ENCODE data around the gene TMEM223. TPM values are rescaled to one million over a fixed set of nuclear protein-coding genes. Genes with fewer than 3 reads are reported as not detected.
"Not testable (repeated sequence)": the region's sequence is repeated elsewhere in the genome, so short reads cannot be mapped to it uniquely, and the experiment has no call there.

The TMEM223 gene
- total RNA-seq, 2 experiments from 2014 or later: 6.2 to 8.7 TPM

- intact Hi-C loops (cut with DNase I, micrococcal nuclease): loop anchor here (1.0 to 2.0 kb wide), 5 partner anchors 8 to 49 kb away; partner anchors contain the start of genes NXF1 (in 1 of the 2), SLC3A2 (in 1 of the 2), TMEM179B (in 1 of the 2) and WDR74 (in 1 of the 2)
- Histone ChIP-seq H3K27ac (ENCODE audit: low read depth in 1 of 2, low read length in 2 of 2) (peak within 1 kb of the TSS; percentile 95 to 97), H3K36me3 (ENCODE audit: insufficient read depth, low read length) (peaks cover 52% of the 10 kb centered on the region), H3K4me3 (ENCODE audit: low read length) (peak within 1 kb of the TSS; percentile 86), H3K4me1 (ENCODE audit: insufficient read depth, low read length) (peaks cover 44% of the 10 kb centered on the region), H3K9me3 (ENCODE audit: control insufficient read depth in 1 of 2, insufficient read depth in 1 of 2, low read length in 2 of 2) (no peaks in the 10 kb centered on the region), H3K27me3 (ENCODE audit: control insufficient read depth in 1 of 2, insufficient read depth in 2 of 2, low read length in 2 of 2) (no peaks in the 10 kb centered on the region)
- ChIA-PET CTCF (interaction anchor here (0.5 to 4.6 kb wide), 6 partner anchors 10 to 194 kb away, joined by 3 to 41 read pairs (median 4); partner anchors contain the start of genes SLC3A2 and TMEM179B), POLR2A (interaction anchor here (0.6 to 3.5 kb wide), 25 partner anchors 9 to 1394 kb away, joined by 3 to 143 read pairs (median 6); partner anchors contain the start of genes C11orf98, CSKMT, HNRNPUL2 and INTS5)
- ATAC-seq (ENCODE audit: poor library complexity) (peak; percentile 95), DNase-seq (peak; percentile 99 to 100 (median 99))
- Mint-ChIP-seq H3K4me3 (peak within 1 kb of the TSS; percentile 92), H3K27me3 (no peaks in the 10 kb centered on the region), H3K27ac (peak within 1 kb of the TSS; percentile 95), H3K36me3 (ENCODE audit: low read depth) (peaks cover 71% of the 10 kb centered on the region), H3K9me3 (no peaks in the 10 kb centered on the region), H3K4me1 (ENCODE audit: low read depth) (peaks cover 40% of the 10 kb centered on the region)
- no peak for TF ChIP-seq CTCF (IDR thresholded peaks at IDR 0.05)
These were observed 39.9 kb upstream of the TMEM223 start, which contains the start of gene STX5 for GRCh38 chr11:62831520-62832335. Gene STX5, minus strand, starts transcription at chr11:62832051. Its CDS starts 808 bp downstream, at chr11:62831243.

GRCh38 chr11:62830904-62831519 lies 39.2 kb upstream of the TMEM223 start:
- intact Hi-C loops (cut with DNase I, micrococcal nuclease): loop anchor here (1.0 to 2.0 kb wide), 3 partner anchors 8 to 44 kb away; partner anchors contain the start of genes TMEM179B (in 1 of the 2) and WDR74 (in 1 of the 2)
- H3K27ac ChIP-seq (ENCODE audit: low read depth in 1 of 2, low read length in 2 of 2): peak overlapping the region; percentile 95 to 97
- H3K36me3 ChIP-seq (ENCODE audit: insufficient read depth, low read length): peaks cover 48% of the 10 kb centered on the region
- peak overlapping the region; percentile 86 for H3K4me3 ChIP-seq (ENCODE audit: low read length)
- peaks cover 44% of the 10 kb centered on the region for H3K4me1 ChIP-seq (ENCODE audit: insufficient read depth, low read length)
- ChIA-PET POLR2A (interaction anchor here (0.7 to 4.4 kb wide), 23 partner anchors 9 to 863 kb away, joined by 3 to 143 read pairs (median 7); partner anchors contain the start of genes HNRNPUL2, INTS5, NXF1 and POLR2G), CTCF (interaction anchor here (1.1 to 4.6 kb wide), 5 partner anchors 10 to 50 kb away, joined by 4 to 41 read pairs (median 14); partner anchors contain the start of genes SLC3A2 and TMEM179B)
- Mint-ChIP-seq H3K9me3 (no peaks in the 10 kb centered on the region), H3K36me3 (ENCODE audit: low read depth) (peaks cover 68% of the 10 kb centered on the region), H3K4me3 (peak overlapping the region; percentile 92), H3K27me3 (no peaks in the 10 kb centered on the region), H3K27ac (peak overlapping the region; percentile 95), H3K4me1 (ENCODE audit: low read depth) (peaks cover 40% of the 10 kb centered on the region)
- ATAC-seq (ENCODE audit: poor library complexity) (no peak), DNase-seq (peak in 1 of 14 experiments; percentile 44)
- H3K9me3 ChIP-seq (ENCODE audit: control insufficient read depth in 1 of 2, insufficient read depth in 1 of 2, low read length in 2 of 2): no peaks in the 10 kb centered on the region
- no peaks in the 10 kb centered on the region for H3K27me3 ChIP-seq (ENCODE audit: control insufficient read depth in 1 of 2, insufficient read depth in 2 of 2, low read length in 2 of 2)
- no peak for TF ChIP-seq CTCF (IDR thresholded peaks at IDR 0.05)

- H3K27ac Mint-ChIP-seq; H3K9me3 ChIP-seq (ENCODE audit: control insufficient read depth in 1 of 2, insufficient read depth in 1 of 2, low read length in 2 of 2); intact Hi-C loops (cut with DNase I, micrococcal nuclease); H3K9me3 Mint-ChIP-seq; H3K27me3 Mint-ChIP-seq; H3K27me3 ChIP-seq (ENCODE audit: control insufficient read depth in 1 of 2, insufficient read depth in 2 of 2, low read length in 2 of 2); H3K27ac ChIP-seq (ENCODE audit: low read depth in 1 of 2, low read length in 2 of 2); DNase-seq; H3K4me3 Mint-ChIP-seq; H3K4me3 ChIP-seq (ENCODE audit: low read length); ATAC-seq (ENCODE audit: poor library complexity): not testable (repeated sequence)
- ChIA-PET CTCF (interaction anchor here (0.8 to 3.4 kb wide), 2 partner anchors 16 to 41 kb away, joined by 4 to 20 read pairs; partner anchors contain the start of gene TMEM179B), POLR2A (interaction anchor here (0.8 to 4.4 kb wide), 7 partner anchors 12 to 119 kb away, joined by 3 to 39 read pairs (median 5); partner anchors contain the start of genes NXF1, WDR74 and ZBTB3)
- peaks cover 73% of the 10 kb centered on the region for H3K36me3 Mint-ChIP-seq (ENCODE audit: low read depth)
- H3K4me1 Mint-ChIP-seq (ENCODE audit: low read depth): peaks cover 34% of the 10 kb centered on the region
- H3K36me3 ChIP-seq (ENCODE audit: insufficient read depth, low read length): peaks cover 50% of the 10 kb centered on the region
- peaks cover 46% of the 10 kb centered on the region for H3K4me1 ChIP-seq (ENCODE audit: insufficient read depth, low read length)
These were observed 36.3 kb upstream of the TMEM223 start for GRCh38 chr11:62828130-62828529.
